HepG2 (cell line): ENCODE measurements around the gene PDSS2. TPM values are rescaled to one million over a fixed set of nuclear protein-coding genes. Genes with fewer than 3 reads are reported as not detected.

Experiments used
- ATAC-seq: fragments of 200-7000 bp; cut with Tn5 transposase; 3 replicates; pipeline ENCODE4 v1.9.1; 2020; ENCODE audit warnings: mild to moderate bottlenecking, moderate library complexity
- BruUV-seq: library from RNA; stranded (reverse); fragments of 400-500 nt; replicated peaks from 2 replicates; lab custom pipeline; 2021; lab: Mats Ljungman, UMichigan
- CTCF ChIA-PET: fragments of 300-600 bp; formaldehyde crosslinking; extraction: SDS; loops from one replicate; lab custom pipeline; 2021; ENCODE audit warnings: low total read pairs, inconsistent platforms, low intra/inter-chr PET ratio; lab: Yijun Ruan, JAX
- POLR2A ChIA-PET: fragments of 350-600 bp; sonication (Branson Sonifier 250); formaldehyde crosslinking; loops from one replicate; lab custom pipeline; 2020; ENCODE audit warnings: antibody characterized with exemption, inconsistent platforms; lab: Yijun Ruan, JAX
- DNase-seq: peaks from one replicate; pipeline ENCODE4 v3.0.0-alpha.2; 2015; ENCODE audit warnings: low spot score
- FAIRE-seq: peaks from 3 replicates; lab custom pipeline; 2011; peaks lifted over from hg19 to GRCh38; lab: Jason Lieb, UNC
- H2AFZ ChIP-seq: one replicate; pipeline ENCODE4 v1.6.1; 2011; ENCODE audit warnings: low read length, inconsistent platforms
- H3K27ac ChIP-seq: fragments of 300-600 bp; 3 replicates; pipeline ENCODE4 v1.8.0; 2011; ENCODE audit warnings: mixed run types, mild to moderate bottlenecking, mixed read lengths, low read length, inconsistent platforms; ENCODE audit not compliant: insufficient read depth; ENCODE audit errors: extremely low read length
- H3K27me3 ChIP-seq, 2 experiments: fragments of 200-600 bp in 1 of 2; 2 replicates in 1 of 2; 3 replicates in 1 of 2; pipeline versions ENCODE4 v1.6.0 to v1.8.0; 2011; ENCODE audit warnings: low read length in 2 of 2, mild to moderate bottlenecking in 2 of 2, moderate library complexity in 2 of 2, inconsistent platforms in 1 of 2; ENCODE audit not compliant: insufficient read depth in 2 of 2, control insufficient read depth in 1 of 2
- H3K36me3 ChIP-seq, 2 experiments: fragments of 200-600 bp in 1 of 2; replicated peaks in 1 of 2; 2 replicates in 1 of 2; 3 replicates in 1 of 2; pipeline versions ENCODE4 v1.5.1 to v1.8.0; 2011; ENCODE audit warnings: low read length in 2 of 2, inconsistent platforms in 1 of 2; ENCODE audit not compliant: insufficient read depth in 2 of 2, control insufficient read depth in 1 of 2
- H3K4me1 ChIP-seq: 2 replicates; pipeline ENCODE4 v1.5.1; 2012; ENCODE audit warnings: low read length, inconsistent platforms; ENCODE audit not compliant: insufficient read depth
- H3K4me2 ChIP-seq: 2 replicates; pipeline ENCODE4 v1.6.0; 2011; ENCODE audit warnings: low read depth, low read length, inconsistent platforms
- H3K4me3 ChIP-seq, 3 experiments: fragments of 200-600 bp in 1 of 3; sonication (generic), shearing (Covaris generic) in 1 of 3; replicated peaks in 1 of 3; 2 replicates each; pipeline ENCODE4 v1.5.1; 2011 to 2016; ENCODE audit warnings: low read length in 3 of 3, inconsistent platforms in 2 of 3, low read depth in 2 of 3, mild to moderate bottlenecking in 2 of 3, control low read depth in 1 of 3, mixed read lengths in 1 of 3; ENCODE audit not compliant: insufficient read depth in 1 of 3
- H3K79me2 ChIP-seq: one replicate; pipeline ENCODE4 v1.6.1; 2011; ENCODE audit warnings: low read length, inconsistent platforms; ENCODE audit not compliant: insufficient read depth
- H3K9ac ChIP-seq: 2 replicates; pipeline ENCODE4 v1.6.0; 2011; ENCODE audit warnings: mild to moderate bottlenecking, low read depth, low read length, inconsistent platforms; ENCODE audit not compliant: insufficient read depth
- H3K9me3 ChIP-seq: 2 replicates; pipeline ENCODE4 v1.5.1; 2012; ENCODE audit warnings: mild to moderate bottlenecking, low read length
- H4K20me1 ChIP-seq: 2 replicates; pipeline ENCODE4 v1.6.0; 2011; ENCODE audit warnings: inconsistent platforms, mild to moderate bottlenecking, low read length, moderate library complexity; ENCODE audit not compliant: insufficient read depth
- ASH2L ChIP-seq: fragments of 300-600, 200-600 bp; sonication (generic); IDR thresholded peaks from 2 replicates; pipeline ENCODE4 v1.7.0; 2017; ENCODE audit warnings: low read depth, mild to moderate bottlenecking, moderate library complexity, mixed read lengths, low read length; ENCODE audit not compliant: insufficient read length
- E2F2 ChIP-seq: sonication (generic); formaldehyde crosslinking; IDR thresholded peaks from 2 replicates; pipeline ENCODE4 v1.4.0; 2020; ENCODE audit warnings: missing genetic modification reagents, borderline replicate concordance
- GABPB1 ChIP-seq: IDR thresholded peaks from 2 replicates; pipeline ENCODE4 v1.6.1; 2016; ENCODE audit warnings: mild to moderate bottlenecking, missing genetic modification reagents, moderate library complexity, missing compliant biosample characterization
- HMG20A ChIP-seq: IDR thresholded peaks from 2 replicates; pipeline ENCODE4 v1.6.1; 2016; ENCODE audit warnings: borderline replicate concordance
- NR2C2 ChIP-seq: sonication (generic); formaldehyde crosslinking; IDR thresholded peaks from 2 replicates; pipeline ENCODE4 v1.4.0; 2020; ENCODE audit warnings: missing genetic modification reagents, mild to moderate bottlenecking, moderate library complexity, borderline replicate concordance
- PATZ1 ChIP-seq: sonication (generic); formaldehyde crosslinking; IDR thresholded peaks from 2 replicates; pipeline ENCODE4 v1.4.0; 2020; ENCODE audit warnings: missing genetic modification reagents
- PHF21A ChIP-seq: sonication (generic); formaldehyde crosslinking; IDR thresholded peaks from 2 replicates; pipeline ENCODE4 v1.5.0; 2020; ENCODE audit warnings: mild to moderate bottlenecking, missing genetic modification reagents
- PRPF4 ChIP-seq: fragments of 200-400 bp; formaldehyde crosslinking; IDR thresholded peaks from 2 replicates; pipeline ENCODE4 v1.6.1; 2016; ENCODE audit warnings: low read length, low read depth; ENCODE audit not compliant: poor library complexity, severe bottlenecking
- RELA ChIP-seq: sonication (generic); formaldehyde crosslinking; IDR thresholded peaks from 2 replicates; pipeline ENCODE4 v1.4.0; 2020; ENCODE audit warnings: missing genetic modification reagents
- TEAD3 ChIP-seq: optimal IDR thresholded peaks from 2 replicates; pipeline ENCODE3; 2016; ENCODE audit warnings: borderline replicate concordance
- TFAP4 ChIP-seq: sonication (generic); IDR thresholded peaks from 2 replicates; pipeline ENCODE4 v1.6.1; 2016; ENCODE audit warnings: low read depth, borderline replicate concordance
- ZBTB44 ChIP-seq: sonication (generic); formaldehyde crosslinking; IDR thresholded peaks from 2 replicates; pipeline ENCODE4 v1.4.0; 2020; ENCODE audit warnings: missing genetic modification reagents
- ZNF329 ChIP-seq: sonication (generic); formaldehyde crosslinking; IDR thresholded peaks from 2 replicates; pipeline ENCODE4 v1.9.0; 2021; ENCODE audit warnings: low read depth, mild to moderate bottlenecking, missing genetic modification reagents
- ZNF432 ChIP-seq: sonication (generic); formaldehyde crosslinking; IDR thresholded peaks from 2 replicates; pipeline ENCODE4 v1.5.0; 2020; ENCODE audit warnings: missing genetic modification reagents, mild to moderate bottlenecking, borderline replicate concordance
- ZSCAN21 ChIP-seq: sonication (generic); formaldehyde crosslinking; IDR thresholded peaks from 2 replicates; pipeline ENCODE4 v1.8.0; 2022; ENCODE audit warnings: mild to moderate bottlenecking, missing genetic modification reagents, moderate library complexity, borderline replicate concordance
- WGBS: methylation state at CpG from one replicate; pipeline ENCODE4 v1.1.6; 2017; ENCODE audit warnings: low lambda C conversion rate; 5-methylcytosine and 5-hydroxymethylcytosine counted together
- in situ Hi-C: cut with HindIII; loops from 2 replicates; pipeline ENCODE4 v1.10.0; 2017; ENCODE audit warnings: low pct_unique_long_range_greater_than_20kb; ENCODE audit not compliant: extremely low pct_ligation_motif_present
- intact Hi-C: fragments of 100-400 bp; cut with micrococcal nuclease; formaldehyde crosslinking; loops from one replicate; pipeline ENCODE4 v1.10.0; 2022; ENCODE audit not compliant: unreplicated experiment
- polyA plus RNA-seq, 8 experiments: library from polyadenylated mRNA; depleted of rRNA in 3 of 8; stranded (reverse) in 7 of 8; unstranded in 1 of 8; fragments of >200 nt; fragmentation: Illumina TruSeq in 4 of 8; extraction: Trizol in 4 of 8; gene quantifications; 2 replicates each; pipeline versions ENCODE4 v1.2.1 to v1.2.3, GENCODE V29; 2011 to 2016; ENCODE audit warnings: low read depth in 4 of 8, missing spikeins in 1 of 8, mixed read lengths in 1 of 8; ENCODE audit not compliant: insufficient read depth in 1 of 8
- total RNA-seq, 5 experiments: library from RNA; depleted of rRNA; stranded (reverse); fragments of >200 nt; fragmentation: Illumina TruSeq; extraction: Trizol; gene quantifications; 2 replicates each; pipeline ENCODE4 v1.2.3, GENCODE V29; 2016; ENCODE audit warnings: low read depth in 1 of 5

PDSS2 gene
- total and polyA plus RNA-seq, 2 of the 13 experiments (the other 11 are each of a cell fraction or from before 2014, with no cell fraction given), result 16.2 to 17.0 TPM

GRCh38 chr6:107489636-107490565 lies 30.5 kb upstream of the PDSS2 start, which contains the start of gene SOBP:
Gene SOBP (plus strand): TSS chr6:107490117. CDS start chr6:107490617, 500 bp downstream.
- no peaks in the 10 kb centered on the region; a peak in 2 of 5 replicates for H3K27me3 ChIP-seq
- H3K4me1 ChIP-seq, result peaks cover 35% of the 10 kb centered on the region
- no TSS peak for BruUV-seq
- no peak within 1 kb of the TSS for H2AFZ ChIP-seq
- ATAC-seq (peak; percentile 36), FAIRE-seq (no peak), DNase-seq (peak; percentile 44)
- in situ Hi-C loops, result no loop called here
- H3K36me3 ChIP-seq, result no peaks in the 10 kb centered on the region
- intact Hi-C loops, result loop anchor here (1.0 to 10.0 kb wide), 2 partner anchors 31 to 175 kb away; partner anchors contain the start of gene PDSS2
- H4K20me1 ChIP-seq, result no peaks in the 10 kb centered on the region
- H3K4me3 ChIP-seq, result peak within 1 kb of the TSS; percentile 94 to 98 (median 96)
- H3K27ac ChIP-seq, result peak within 1 kb of the TSS; percentile 76
- peak within 1 kb of the TSS; percentile 83 for H3K9ac ChIP-seq
- WGBS, result 0% methylated on average over 23 of the region's 130 CpGs
- peak within 1 kb of the TSS; percentile 97 for H3K4me2 ChIP-seq
- H3K79me2 ChIP-seq, result peaks cover 40% of the 10 kb centered on the region
- no peaks in the 10 kb centered on the region for H3K9me3 ChIP-seq
- ChIA-PET POLR2A (interaction anchor here (1.1 to 4.9 kb wide), 5 partner anchors 31 to 374 kb away, joined by 4 to 50 read pairs (median 10); partner anchors contain the start of genes BEND3 and PDSS2), CTCF (no interaction called here)
- no peak for TF ChIP-seq TEAD3 (CRISPR knock-in tag)
- TF ChIP-seq TFAP4, result no peak
- TF ChIP-seq E2F2 (CRISPR knock-in tag), result no peak
- peak; percentile 89 for TF ChIP-seq PATZ1 (CRISPR knock-in tag)
- no peak for TF ChIP-seq ZSCAN21 (CRISPR knock-in tag)
- no peak; the same call in 1 of the 2 replicates for TF ChIP-seq RELA (CRISPR knock-in tag)
- TF ChIP-seq ZBTB44 (CRISPR knock-in tag), result no peak
- TF ChIP-seq HMG20A, result no peak
- no peak for TF ChIP-seq PHF21A (CRISPR knock-in tag)
- TF ChIP-seq NR2C2 (CRISPR knock-in tag), result 0 out of 2 replicates have a peak, but pooled peaks have one; percentile 18
- no peak for TF ChIP-seq ZNF329
- TF ChIP-seq GABPB1 (CRISPR knock-in tag), result no peak; the same call in 1 of the 2 replicates
- TF ChIP-seq ZNF432, result no peak
- no peak for TF ChIP-seq PRPF4
- no peak for TF ChIP-seq ASH2L
